Loucy (cell line): ENCODE measurements around the gene PLEKHA5.

ENCODE experiments used
- CTCF ChIP-seq: fragments of 200-600 bp; sonication (generic); conservative IDR thresholded peaks from 2 replicates; pipeline ENCODE4 v1.5.1; 2014; ENCODE audit warnings: mild to moderate bottlenecking, antibody characterized with exemption, low read length
- EZH2phosphoT487 ChIP-seq: fragments of 200-600 bp; IDR thresholded peaks from 2 replicates; pipeline ENCODE4 v1.6.1; 2018; ENCODE audit warnings: antibody characterized with exemption, mild to moderate bottlenecking, moderate library complexity, borderline replicate concordance

- TF ChIP-seq EZH2phosphoT487 (no peak), CTCF (no peak)
Measured at GRCh38 chr12:19263672-19264071, 134.1 kb downstream of the PLEKHA5 start.
